Breast epithelium (tissue), 4 donors: ENCODE data around the gene F8. TPM values are rescaled to one million over a fixed set of nuclear protein-coding genes. Genes with fewer than 3 reads are reported as not detected.

ENCODE experiments used
- DNase-seq, 2 donors: peaks; one replicate each; pipeline ENCODE4 v3.0.0-alpha.2; 2019; ENCODE audit warnings: low spot score in 2 of 2
- H3K27ac ChIP-seq, 2 donors: fragments of 200-600 bp; sonication (generic) in 1 of 2; one replicate each; pipeline ENCODE4 v1.5.1; 2016 to 2019; ENCODE audit warnings: mild to moderate bottlenecking in 1 of 2
- H3K27me3 ChIP-seq, 2 donors: fragments of 200-600 bp; sonication (generic) in 1 of 2; one replicate each; pipeline versions ENCODE4 v1.5.1 to v1.6.0; 2017 to 2019; ENCODE audit warnings: control low read depth in 1 of 2, mild to moderate bottlenecking in 1 of 2
- H3K36me3 ChIP-seq: fragments of 200-600 bp; one replicate; pipeline ENCODE4 v1.5.1; 2019
- H3K4me1 ChIP-seq, 2 donors: fragments of 200-600 bp; sonication (generic); one replicate each; pipeline ENCODE4 v1.5.1; 2016 to 2019; ENCODE audit warnings: control low read depth in 1 of 2
- H3K4me3 ChIP-seq, 3 donors: fragments of 200-600 bp; sonication (generic); 1 replicate in 2 of 3; 2 replicates in 1 of 3; pipeline ENCODE4 v1.5.1; 2016 to 2019; ENCODE audit warnings: mild to moderate bottlenecking in 3 of 3, moderate library complexity in 2 of 3
- H3K9me3 ChIP-seq, 2 donors: fragments of 200-600 bp; sonication (generic) in 1 of 2; one replicate each; pipeline ENCODE4 v1.5.1; 2016 to 2019; ENCODE audit warnings: control low read depth in 1 of 2
- POLR2A ChIP-seq: fragments of 450-650 bp; IDR thresholded peaks from one replicate; pipeline ENCODE4 v1.6.1; 2016; ENCODE audit warnings: antibody characterized with exemption, mild to moderate bottlenecking, moderate library complexity
- POLR2AphosphoS5 ChIP-seq, 3 donors: sonication (generic); formaldehyde crosslinking; IDR thresholded peaks; one replicate each; pipeline ENCODE4 v1.6.1; 2017; ENCODE audit warnings: antibody characterized with exemption in 3 of 3
- intact Hi-C: fragments of 100-400 bp; cut with DNase I; formaldehyde crosslinking; loops from one replicate; pipeline ENCODE4 v1.15.1; 2023; ENCODE audit warnings: low total_unique reads
- total RNA-seq, 3 donors: library from RNA; depleted of rRNA; stranded (reverse); fragments of >200 nt; gene quantifications; one replicate each; pipeline ENCODE4 v1.1.0, GENCODE V29; 2016
- TF ChIP-seq, protein P1 (sequence below), 3 donors: fragments of 450-650 bp; IDR thresholded peaks; one replicate each; pipeline ENCODE4 v1.5.1; 2016 to 2017; ENCODE audit warnings: antibody characterized with exemption in 3 of 3, mild to moderate bottlenecking in 3 of 3, moderate library complexity in 3 of 3

Gene F8
- total RNA-seq, 3 donors from 2014 or later: 14.6 to 30.2 (median 16.1) TPM

DNA sequence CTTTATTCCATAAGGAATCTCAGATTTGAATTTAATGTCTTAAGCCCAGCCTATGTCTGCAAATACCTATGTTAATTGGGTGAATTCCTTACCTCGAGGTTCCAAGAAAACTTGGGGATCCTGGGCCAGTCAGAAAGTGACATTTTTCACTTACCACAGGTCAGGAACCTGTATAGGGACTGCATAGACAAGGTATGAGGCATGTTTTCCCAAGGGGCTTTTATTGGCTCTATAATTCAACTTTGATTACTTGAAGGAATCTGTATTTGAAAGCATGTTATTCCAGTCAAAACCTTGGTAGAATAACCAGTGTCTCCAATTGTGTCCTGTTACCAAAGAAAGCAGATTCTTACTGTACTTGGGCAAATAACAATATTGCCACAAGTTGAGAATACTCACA, 208.7 kb downstream of the F8 start:
- H3K4me1 ChIP-seq: no peaks in the 10 kb centered on the region
- no peak for TF ChIP-seq POLR2AphosphoS5 (IDR thresholded peaks at IDR 0.05)
- TF ChIP-seq, protein P1, sequence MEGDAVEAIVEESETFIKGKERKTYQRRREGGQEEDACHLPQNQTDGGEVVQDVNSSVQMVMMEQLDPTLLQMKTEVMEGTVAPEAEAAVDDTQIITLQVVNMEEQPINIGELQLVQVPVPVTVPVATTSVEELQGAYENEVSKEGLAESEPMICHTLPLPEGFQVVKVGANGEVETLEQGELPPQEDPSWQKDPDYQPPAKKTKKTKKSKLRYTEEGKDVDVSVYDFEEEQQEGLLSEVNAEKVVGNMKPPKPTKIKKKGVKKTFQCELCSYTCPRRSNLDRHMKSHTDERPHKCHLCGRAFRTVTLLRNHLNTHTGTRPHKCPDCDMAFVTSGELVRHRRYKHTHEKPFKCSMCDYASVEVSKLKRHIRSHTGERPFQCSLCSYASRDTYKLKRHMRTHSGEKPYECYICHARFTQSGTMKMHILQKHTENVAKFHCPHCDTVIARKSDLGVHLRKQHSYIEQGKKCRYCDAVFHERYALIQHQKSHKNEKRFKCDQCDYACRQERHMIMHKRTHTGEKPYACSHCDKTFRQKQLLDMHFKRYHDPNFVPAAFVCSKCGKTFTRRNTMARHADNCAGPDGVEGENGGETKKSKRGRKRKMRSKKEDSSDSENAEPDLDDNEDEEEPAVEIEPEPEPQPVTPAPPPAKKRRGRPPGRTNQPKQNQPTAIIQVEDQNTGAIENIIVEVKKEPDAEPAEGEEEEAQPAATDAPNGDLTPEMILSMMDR (IDR thresholded peaks at IDR 0.05): no peak
- intact Hi-C loops: no loop called here
- no peak overlapping the region for H3K27ac ChIP-seq
- no peak for DNase-seq
- peaks cover 0 to 23% of the 10 kb centered on the region in 2 donors for H3K27me3 ChIP-seq
- no peaks in the 10 kb centered on the region for H3K9me3 ChIP-seq
- no peaks in the 10 kb centered on the region for H3K36me3 ChIP-seq
- H3K4me3 ChIP-seq: no peak overlapping the region

- no peak for TF ChIP-seq POLR2A
- TF ChIP-seq POLR2AphosphoS5 (IDR thresholded peaks at IDR 0.05): no peak
- TF ChIP-seq, protein P1 (IDR thresholded peaks at IDR 0.05): no peak
- Histone ChIP-seq H3K27ac (no peak overlapping the region), H3K4me3 (no peak overlapping the region), H3K4me1 (no peaks in the 10 kb centered on the region), H3K36me3 (no peaks in the 10 kb centered on the region), H3K9me3 (no peaks in the 10 kb centered on the region), H3K27me3 (peaks cover 0 to 23% of the 10 kb centered on the region in 2 donors)
- DNase-seq: no peak
- intact Hi-C loops: no loop called here
Measured at GRCh38 chrX:154812341-154813101, 210.0 kb downstream of the F8 start.

DNA sequence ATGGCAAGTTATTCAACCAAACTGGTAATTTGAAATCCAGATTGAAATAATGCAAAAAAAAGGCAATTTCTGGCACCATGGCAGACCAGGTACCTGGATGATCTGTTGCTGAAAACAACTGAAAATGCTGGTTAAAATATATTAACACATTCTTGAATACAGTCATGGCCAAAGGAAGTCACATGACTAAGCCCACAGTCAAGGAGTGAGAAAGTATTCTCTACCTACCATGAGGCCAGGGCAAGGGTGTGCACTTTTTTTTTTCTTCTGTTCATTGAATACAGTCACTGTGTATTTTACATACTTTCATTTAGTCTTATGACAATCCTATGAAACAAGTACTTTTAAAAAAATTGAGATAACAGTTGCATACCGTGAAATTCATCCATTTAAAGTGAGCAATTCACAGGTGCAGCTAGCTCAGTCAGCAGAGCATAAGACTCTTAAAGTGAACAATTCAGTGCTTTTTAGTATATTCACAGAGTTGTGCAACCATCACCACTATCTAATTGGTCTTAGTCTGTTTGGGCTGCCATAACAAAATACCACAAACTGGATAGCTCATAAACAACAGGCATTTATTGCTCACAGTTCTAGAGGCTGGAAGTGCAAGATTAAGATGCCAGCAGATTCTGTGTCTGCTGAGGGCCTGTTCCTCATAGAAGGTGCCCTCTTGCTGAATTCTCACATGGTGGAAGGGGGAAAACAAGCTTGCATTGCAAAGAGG, 212.4 kb downstream of the F8 start:
- intact Hi-C loops: no loop called here
- H3K9me3 ChIP-seq: no peaks in the 10 kb centered on the region
- no peak overlapping the region for H3K4me3 ChIP-seq
- DNase-seq: no peak
- TF ChIP-seq, protein P1 (IDR thresholded peaks at IDR 0.05): no peak
- TF ChIP-seq POLR2AphosphoS5 (IDR thresholded peaks at IDR 0.05) (no peak), POLR2A (no peak)
- H3K27me3 ChIP-seq: peaks cover 0 to 23% of the 10 kb centered on the region in 2 donors
- H3K36me3 ChIP-seq: no peaks in the 10 kb centered on the region
- H3K27ac ChIP-seq: no peak overlapping the region
- no peaks in the 10 kb centered on the region for H3K4me1 ChIP-seq

- Histone ChIP-seq H3K36me3 (no peaks in the 10 kb centered on the region), H3K27me3 (peaks cover 0 to 17% of the 10 kb centered on the region in 2 donors), H3K4me1 (no peaks in the 10 kb centered on the region), H3K9me3 (no peaks in the 10 kb centered on the region), H3K27ac (no peak overlapping the region), H3K4me3 (no peak overlapping the region)
- intact Hi-C loops: no loop called here
- DNase-seq: no peak
- no peak for TF ChIP-seq POLR2A
- TF ChIP-seq POLR2AphosphoS5 (IDR thresholded peaks at IDR 0.05): no peak
- TF ChIP-seq, protein P1 (IDR thresholded peaks at IDR 0.05): no peak
Measured at GRCh38 chrX:154806837-154807501, 215.6 kb downstream of the F8 start.

DNA sequence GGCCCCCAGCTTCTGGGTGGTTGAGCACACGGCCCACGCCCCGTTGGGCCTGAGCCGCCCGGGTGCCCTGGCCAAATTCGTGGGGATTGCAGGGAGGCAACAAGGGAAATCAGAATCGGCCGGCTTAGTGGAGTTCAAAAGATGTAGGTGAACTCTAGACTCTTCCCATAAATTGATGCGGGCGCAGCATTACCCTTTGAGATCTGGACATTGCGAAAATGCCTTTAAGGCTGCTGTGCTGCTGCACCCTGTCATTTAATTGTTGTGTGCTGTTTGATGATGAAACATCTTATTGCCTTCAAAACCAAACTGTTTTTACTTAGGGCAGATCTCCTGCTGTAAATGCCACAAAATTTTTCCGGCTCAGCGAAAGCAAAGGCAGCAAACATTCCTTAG, 216.8 kb downstream of the F8 start:
- Histone ChIP-seq H3K36me3 (no peaks in the 10 kb centered on the region), H3K27ac (peak overlapping the region; percentile 26 to 78), H3K4me3 (peak overlapping the region; percentile 58 to 68 (median 61)), H3K27me3 (peaks cover 0 to 8% of the 10 kb centered on the region in 2 donors), H3K4me1 (no peaks in the 10 kb centered on the region), H3K9me3 (no peaks in the 10 kb centered on the region)
- TF ChIP-seq, protein P1 (IDR thresholded peaks at IDR 0.05): no peak
- TF ChIP-seq POLR2A (no peak), POLR2AphosphoS5 (IDR thresholded peaks at IDR 0.05) (no peak)
- DNase-seq: no peak
- intact Hi-C loops: no loop called here
